ENCODE data around the gene TRA2A.
"Not testable (repeated sequence)": the region's sequence is repeated elsewhere in the genome, so short reads cannot be mapped to it uniquely, and the experiment has no call there.

Gene TRA2A

GRCh38 chr7:23531050-23531793 lies 559 bp downstream of the TRA2A start:
- no peak for DNase-seq (ENCODE audit: low read depth)
- no peak for TF ChIP-seq CTCF (conservative IDR thresholded peaks at IDR 0.05; ENCODE audit: low read depth, low read length)
- peak overlapping the region; percentile 99 for H3K4me3 ChIP-seq (ENCODE audit: low read length)

GRCh38 chr7:23530405-23530804 lies 1.4 kb downstream of the TRA2A start:
- DNase-seq (ENCODE audit: low read depth): no peak
- peak overlapping the region; percentile 99 for H3K4me3 ChIP-seq (ENCODE audit: low read length)
- TF ChIP-seq CTCF (conservative IDR thresholded peaks at IDR 0.05; ENCODE audit: low read depth, low read length): peak; percentile 16

- no peak for DNase-seq (ENCODE audit: low read depth)
- peak overlapping the region; percentile 99 for H3K4me3 ChIP-seq (ENCODE audit: low read length)
- TF ChIP-seq CTCF (conservative IDR thresholded peaks at IDR 0.05; ENCODE audit: low read depth, low read length): no peak
Observed at GRCh38 chr7:23529262-23529859, 2.4 kb downstream of the TRA2A start.

GRCh38 chr7:23525611-23526010 lies 6.2 kb downstream of the TRA2A start:
- H3K4me3 ChIP-seq (ENCODE audit: low read length); DNase-seq (ENCODE audit: low read depth): not testable (repeated sequence)

GRCh38 chr7:23524473-23524872 lies 7.3 kb downstream of the TRA2A start:
- DNase-seq (ENCODE audit: low read depth): no peak
- H3K4me3 ChIP-seq (ENCODE audit: low read length): no peak overlapping the region
- no peak for TF ChIP-seq CTCF (conservative IDR thresholded peaks at IDR 0.05; ENCODE audit: low read depth, low read length)

GRCh38 chr7:23523486-23524075 lies 8.2 kb downstream of the TRA2A start:
- TF ChIP-seq CTCF (conservative IDR thresholded peaks at IDR 0.05; ENCODE audit: low read depth, low read length): no peak
- DNase-seq (ENCODE audit: low read depth): no peak
- H3K4me3 ChIP-seq (ENCODE audit: low read length): no peak overlapping the region

- H3K4me3 ChIP-seq (ENCODE audit: low read length): no peak overlapping the region
- no peak for DNase-seq (ENCODE audit: low read depth)
- peak; percentile 16 for TF ChIP-seq CTCF (conservative IDR thresholded peaks at IDR 0.05; ENCODE audit: low read depth, low read length)
Observed at GRCh38 chr7:23520582-23520981, 11.2 kb downstream of the TRA2A start.
